Astrocyte of the spinal cord (primary cell): ENCODE results near the gene TCF23.

Experiments used
- DNase-seq: peaks from one replicate; pipeline ENCODE4 v3.0.0; 2011; ENCODE audit warnings: low read depth, low spot score
- H3K4me3 ChIP-seq: 2 replicates; pipeline ENCODE4 v1.5.1; 2011; ENCODE audit warnings: low read depth, mild to moderate bottlenecking, low read length, moderate library complexity
- in situ Hi-C: cut with HindIII; loops from 2 replicates; pipeline ENCODE4 v1.10.0; 2017; ENCODE audit warnings: low sequenced_read_pairs
- TF ChIP-seq, protein P1 (sequence below): IDR thresholded peaks from 2 replicates; pipeline ENCODE4 v1.5.1; 2012; ENCODE audit warnings: low read depth, mild to moderate bottlenecking, low read length, inconsistent platforms

TCF23 gene

DNA sequence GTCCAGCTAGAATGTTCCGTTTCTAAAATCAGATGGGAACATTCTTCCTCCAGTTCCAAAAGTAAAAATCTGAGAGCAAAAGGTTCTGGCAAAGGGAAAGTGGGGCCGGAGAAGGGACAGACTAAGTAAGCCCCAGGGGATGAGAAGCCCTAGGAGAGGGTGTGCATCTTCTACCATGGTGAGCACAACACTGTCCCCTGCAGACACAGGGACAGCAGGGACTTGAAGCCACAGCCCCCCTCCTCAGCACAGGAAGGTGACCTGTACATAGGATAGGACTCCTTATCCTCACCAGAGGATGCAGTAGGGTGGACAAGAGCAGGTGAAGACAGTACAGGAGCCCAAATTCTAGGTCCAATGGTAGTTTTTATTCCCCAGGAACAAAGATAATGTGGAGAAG, 50.4 kb downstream of the TCF23 start:
- no peak overlapping the region for H3K4me3 ChIP-seq
- DNase-seq = no peak
- in situ Hi-C loops = no loop called here
- TF ChIP-seq, protein P1, sequence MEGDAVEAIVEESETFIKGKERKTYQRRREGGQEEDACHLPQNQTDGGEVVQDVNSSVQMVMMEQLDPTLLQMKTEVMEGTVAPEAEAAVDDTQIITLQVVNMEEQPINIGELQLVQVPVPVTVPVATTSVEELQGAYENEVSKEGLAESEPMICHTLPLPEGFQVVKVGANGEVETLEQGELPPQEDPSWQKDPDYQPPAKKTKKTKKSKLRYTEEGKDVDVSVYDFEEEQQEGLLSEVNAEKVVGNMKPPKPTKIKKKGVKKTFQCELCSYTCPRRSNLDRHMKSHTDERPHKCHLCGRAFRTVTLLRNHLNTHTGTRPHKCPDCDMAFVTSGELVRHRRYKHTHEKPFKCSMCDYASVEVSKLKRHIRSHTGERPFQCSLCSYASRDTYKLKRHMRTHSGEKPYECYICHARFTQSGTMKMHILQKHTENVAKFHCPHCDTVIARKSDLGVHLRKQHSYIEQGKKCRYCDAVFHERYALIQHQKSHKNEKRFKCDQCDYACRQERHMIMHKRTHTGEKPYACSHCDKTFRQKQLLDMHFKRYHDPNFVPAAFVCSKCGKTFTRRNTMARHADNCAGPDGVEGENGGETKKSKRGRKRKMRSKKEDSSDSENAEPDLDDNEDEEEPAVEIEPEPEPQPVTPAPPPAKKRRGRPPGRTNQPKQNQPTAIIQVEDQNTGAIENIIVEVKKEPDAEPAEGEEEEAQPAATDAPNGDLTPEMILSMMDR = no peak

DNA sequence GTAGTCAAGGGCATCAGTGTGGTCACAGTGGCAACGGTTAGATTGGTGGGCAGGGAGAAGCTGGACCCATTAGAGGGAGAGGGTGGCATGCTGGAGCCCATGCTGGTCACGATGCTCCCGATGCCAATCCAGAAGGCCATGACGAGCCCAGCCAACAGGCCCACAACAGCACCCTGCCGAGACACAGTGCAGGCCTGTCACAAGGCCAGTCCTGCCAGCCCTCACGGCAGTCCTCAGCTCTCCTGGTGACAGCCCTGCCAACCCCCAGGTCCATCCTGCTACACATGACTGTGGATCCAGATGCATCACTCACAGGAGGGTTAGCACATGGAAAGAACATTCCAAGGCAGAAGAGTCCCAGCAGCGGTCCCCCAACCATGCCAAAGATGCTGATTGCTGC, 52.9 kb downstream of the TCF23 start:
- no peak for DNase-seq
- in situ Hi-C loops = no loop called here
- H3K4me3 ChIP-seq = no peak overlapping the region
- TF ChIP-seq, protein P1 = no peak

DNA sequence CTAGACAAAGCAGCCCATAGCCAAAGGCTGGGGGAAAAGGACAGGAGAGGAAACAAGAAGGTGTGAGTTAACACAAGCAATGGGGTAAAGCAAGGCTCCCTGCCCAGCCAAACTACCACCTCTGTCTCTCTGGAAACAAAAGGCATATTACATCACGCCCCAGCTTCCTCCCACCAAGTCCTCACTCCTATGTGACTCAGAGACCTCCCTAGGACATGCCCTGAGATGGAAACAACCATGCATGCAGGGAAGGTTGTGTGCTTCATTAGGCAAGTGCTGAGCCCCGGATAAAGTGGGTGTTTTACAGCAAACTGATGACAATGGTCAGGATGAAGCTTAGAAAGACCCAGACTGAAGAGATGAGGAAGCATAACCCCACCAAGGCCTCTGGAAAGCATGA, 54.0 kb downstream of the TCF23 start:
- DNase-seq = peak; percentile 22
- TF ChIP-seq, protein P1 = no peak
- in situ Hi-C loops = no loop called here
- no peak overlapping the region for H3K4me3 ChIP-seq

DNA sequence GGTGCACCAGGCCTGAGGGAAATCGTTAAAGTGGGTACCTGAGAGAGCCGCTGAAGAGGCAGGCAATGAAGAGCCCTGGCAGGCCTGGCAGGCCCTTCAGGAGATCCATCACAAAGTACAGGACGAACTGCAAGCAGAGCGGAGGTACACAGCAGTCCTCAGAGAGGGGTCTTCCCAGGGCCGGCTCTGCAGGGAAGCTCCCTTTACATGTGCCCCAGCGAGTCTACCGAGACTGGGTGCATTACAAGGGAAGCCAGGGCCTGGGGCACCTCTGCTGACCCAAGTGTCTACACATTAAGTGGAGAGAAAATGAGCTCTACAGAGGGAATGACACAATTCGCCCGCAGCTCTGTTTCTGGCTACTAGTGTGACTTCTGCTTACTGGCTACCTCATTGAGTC, 54.9 kb downstream of the TCF23 start:
- in situ Hi-C loops = no loop called here
- no peak overlapping the region for H3K4me3 ChIP-seq
- TF ChIP-seq, protein P1 = no peak
- DNase-seq = no peak

DNA sequence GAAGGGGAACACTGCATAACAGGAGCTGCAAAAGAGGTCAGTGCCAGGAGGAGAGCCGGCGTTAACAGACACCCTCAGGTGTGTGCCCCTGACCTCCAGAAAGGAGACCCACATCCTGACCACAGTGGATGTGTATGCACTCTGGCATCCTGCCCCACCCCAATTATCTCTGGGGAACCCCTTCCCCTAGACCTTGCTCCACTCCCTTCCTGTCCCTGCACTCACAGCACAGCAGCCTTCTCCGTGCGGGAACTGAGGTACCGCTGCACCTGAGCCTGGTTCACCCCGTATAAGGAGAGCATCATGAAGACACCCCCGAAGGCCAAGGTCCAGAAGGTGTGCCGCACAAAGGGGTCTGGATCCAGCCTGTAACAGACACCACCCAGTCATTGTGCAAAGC, 55.8 kb downstream of the TCF23 start:
- DNase-seq = no peak
- no peak overlapping the region for H3K4me3 ChIP-seq
- TF ChIP-seq, protein P1 = no peak
- in situ Hi-C loops = no loop called here

DNA sequence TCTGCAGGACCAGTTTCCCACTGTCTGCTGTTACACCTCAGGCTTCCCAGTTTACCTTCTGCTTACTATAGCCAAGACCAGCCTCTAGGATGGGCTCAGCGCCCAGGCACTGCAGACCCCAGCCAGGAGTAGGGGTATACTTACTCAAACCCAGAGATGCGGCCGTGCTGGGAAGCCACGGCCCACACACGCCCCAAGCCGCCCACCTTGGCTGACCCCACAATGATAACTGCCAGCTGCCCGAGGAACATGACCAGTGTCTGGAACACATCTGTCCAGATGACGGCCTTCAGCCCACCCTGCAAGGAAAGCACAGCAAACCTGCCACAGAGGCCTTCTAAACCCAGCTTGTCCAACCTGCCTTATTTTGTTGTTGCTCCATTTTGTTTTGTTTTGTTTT, 56.4 kb downstream of the TCF23 start:
- DNase-seq = no peak
- TF ChIP-seq, protein P1 = no peak
- H3K4me3 ChIP-seq = no peak overlapping the region
- in situ Hi-C loops = no loop called here

DNA sequence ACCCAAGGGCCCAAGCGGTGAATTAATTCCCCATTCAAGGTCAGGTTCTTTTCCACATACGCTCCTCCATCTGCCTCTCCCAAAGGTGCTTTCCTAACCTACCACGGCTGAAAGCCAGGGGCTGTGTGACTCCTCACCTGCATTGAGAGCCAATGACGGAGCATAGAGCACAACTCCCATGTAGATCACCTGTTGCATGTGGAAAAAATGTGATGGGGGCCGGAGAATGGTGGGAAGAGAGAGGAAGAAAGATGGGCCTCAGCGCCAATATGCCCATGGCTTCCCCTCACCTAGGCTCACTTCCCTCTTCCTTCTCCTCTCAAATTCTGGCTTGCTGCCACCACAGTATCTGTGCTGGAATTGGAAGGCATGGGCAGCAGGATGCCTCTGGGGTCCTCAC, 57.5 kb downstream of the TCF23 start:
- in situ Hi-C loops = no loop called here
- TF ChIP-seq, protein P1 = no peak
- no peak for DNase-seq
- no peak overlapping the region for H3K4me3 ChIP-seq
